Muscle layer of colon (tissue), 2 donors: ENCODE results near the gene ACP2.

ENCODE experiments used
- H3K27ac ChIP-seq: one replicate; pipeline ENCODE4 v1.7.0; 2013; ENCODE audit warnings: low read depth, mild to moderate bottlenecking, low read length, moderate library complexity
- H3K27me3 ChIP-seq, 2 donors: one replicate each; pipeline ENCODE4 v1.7.0; 2013; ENCODE audit warnings: low read length in 2 of 2, mild to moderate bottlenecking in 2 of 2; ENCODE audit not compliant: insufficient read depth in 2 of 2, control insufficient read depth in 1 of 2
- H3K36me3 ChIP-seq: one replicate; pipeline ENCODE4 v1.7.0; 2013; ENCODE audit warnings: mild to moderate bottlenecking, low read length; ENCODE audit not compliant: insufficient read depth
- H3K4me1 ChIP-seq: one replicate; pipeline ENCODE4 v1.7.0; 2013; ENCODE audit warnings: mild to moderate bottlenecking, low read length; ENCODE audit not compliant: insufficient read depth
- H3K4me3 ChIP-seq, 2 donors: one replicate each; pipeline ENCODE4 v1.7.0; 2013; ENCODE audit warnings: low read length in 2 of 2, low read depth in 1 of 2, mild to moderate bottlenecking in 1 of 2, moderate library complexity in 1 of 2
- H3K9ac ChIP-seq: one replicate; pipeline ENCODE4 v1.7.0; 2013; ENCODE audit warnings: low read length
- H3K9me3 ChIP-seq: one replicate; pipeline ENCODE4 v1.7.0; 2013; ENCODE audit warnings: mild to moderate bottlenecking, low read length
- donor health status: abdominal sarcoma.
- donor health status: Adenocarcinoma of cecum.

The ACP2 gene

DNA sequence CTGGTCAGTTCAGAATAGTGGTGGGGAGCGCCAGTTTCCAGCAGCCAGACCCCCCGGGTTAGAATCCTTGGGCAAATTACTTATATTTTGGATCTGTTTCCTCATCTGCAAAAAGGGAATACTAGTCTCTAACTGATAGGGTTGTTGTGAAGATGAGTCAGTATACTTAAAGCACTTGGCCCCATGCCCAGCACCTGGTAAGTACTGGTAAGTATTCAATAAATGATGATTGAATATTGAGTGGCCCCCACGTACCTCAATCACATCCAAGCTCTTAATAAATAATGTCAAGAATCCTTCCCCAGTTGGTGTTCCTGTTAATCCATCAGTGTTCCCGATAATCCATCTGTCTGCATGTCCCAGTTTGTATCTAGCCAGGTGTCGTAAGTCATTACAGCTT lies 12.1 kb downstream of the ACP2 start:
- Histone ChIP-seq H3K27ac (no peak overlapping the region), H3K36me3 (peaks cover 49% of the 10 kb centered on the region), H3K9ac (no peak overlapping the region)

DNA sequence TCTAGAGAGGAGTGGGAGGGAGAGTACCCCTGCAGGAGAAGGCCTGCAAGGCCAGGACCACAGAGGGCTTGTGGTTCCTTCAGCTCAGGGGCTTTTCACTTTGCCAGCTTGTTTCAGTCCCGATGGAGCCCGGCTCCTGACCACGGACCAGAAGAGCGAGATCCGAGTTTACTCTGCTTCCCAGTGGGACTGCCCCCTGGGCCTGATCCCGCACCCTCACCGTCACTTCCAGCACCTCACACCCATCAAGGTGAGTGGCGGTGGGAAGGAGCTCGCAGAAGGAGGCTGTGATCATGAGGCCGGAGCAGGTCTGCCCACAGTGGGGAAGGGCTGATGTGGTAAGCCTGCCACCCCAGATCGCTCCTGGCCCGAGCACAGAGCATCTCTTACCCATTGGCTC lies 13.5 kb downstream of the ACP2 start:
- H3K27me3 ChIP-seq = no peaks in the 10 kb centered on the region
- peak overlapping the region in 1 of 2 donors; percentile 11 for H3K4me3 ChIP-seq
- no peaks in the 10 kb centered on the region for H3K9me3 ChIP-seq
- no peak overlapping the region for H3K27ac ChIP-seq
- H3K36me3 ChIP-seq = peaks cover 40% of the 10 kb centered on the region
- H3K4me1 ChIP-seq = peaks cover 4% of the 10 kb centered on the region
- H3K9ac ChIP-seq = no peak overlapping the region

More for the DNA sequence above, 12.1 kb downstream of the ACP2 start:
- Histone ChIP-seq H3K4me3 (no peak overlapping the region), H3K4me1 (peaks cover 4% of the 10 kb centered on the region), H3K9me3 (no peaks in the 10 kb centered on the region), H3K27me3 (no peaks in the 10 kb centered on the region)

DNA sequence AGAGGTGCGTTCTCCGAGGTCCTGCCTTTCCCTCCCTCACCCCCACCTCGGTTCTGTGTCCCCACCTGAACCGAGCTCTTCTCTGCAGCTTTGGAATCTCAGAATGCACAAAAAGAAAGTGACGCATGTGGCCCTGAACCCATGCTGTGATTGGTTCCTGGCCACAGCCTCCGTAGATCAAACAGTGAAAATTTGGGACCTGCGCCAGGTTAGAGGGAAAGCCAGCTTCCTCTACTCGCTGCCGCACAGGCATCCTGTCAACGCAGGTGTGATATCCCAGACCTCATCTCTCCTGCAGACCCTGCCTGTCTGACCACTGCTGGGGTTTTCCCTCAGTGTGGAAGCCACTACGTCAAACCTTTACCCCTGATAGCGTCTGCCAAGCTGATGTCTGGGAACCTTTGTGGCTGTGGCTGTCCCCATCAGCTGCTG lies 13.9 kb downstream of the ACP2 start:
- Histone ChIP-seq H3K27ac (no peak overlapping the region), H3K27me3 (no peaks in the 10 kb centered on the region), H3K9ac (no peak overlapping the region), H3K4me3 (peak overlapping the region in 1 of 2 donors; percentile 11), H3K4me1 (peaks cover 4% of the 10 kb centered on the region), H3K36me3 (peaks cover 35% of the 10 kb centered on the region), H3K9me3 (no peaks in the 10 kb centered on the region)

DNA sequence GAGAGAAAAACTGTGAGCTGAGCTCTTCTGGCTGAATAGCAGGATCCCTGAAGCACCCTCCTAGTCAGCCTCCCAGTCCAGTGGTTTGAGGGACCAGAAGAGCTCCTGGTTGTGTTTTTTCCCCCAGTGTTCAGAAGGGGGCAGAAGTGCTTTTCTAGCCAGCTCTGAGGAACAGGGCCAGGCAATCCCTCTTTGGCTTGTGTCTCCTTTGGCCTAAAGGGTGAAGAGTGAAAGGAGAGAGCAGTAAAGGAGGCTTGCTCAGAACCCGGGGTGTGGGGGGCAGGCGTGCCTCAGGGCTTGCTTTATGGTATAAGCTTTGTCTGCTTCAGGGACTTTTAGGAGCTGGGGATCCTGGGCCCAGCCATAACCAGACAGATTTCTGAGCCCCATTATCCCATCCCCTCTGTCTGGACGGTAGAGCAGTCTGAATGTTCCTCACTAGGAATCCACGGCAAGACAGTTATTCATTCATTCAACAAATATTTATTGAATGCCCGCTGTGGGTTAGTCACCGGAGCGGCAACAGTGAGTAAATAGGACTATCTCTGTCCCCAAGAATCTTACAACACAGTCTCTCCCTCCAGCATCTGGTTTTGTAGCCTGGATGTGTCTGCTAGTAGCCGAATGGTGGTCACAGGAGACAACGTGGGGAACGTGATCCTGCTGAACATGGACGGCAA lies 14.5 kb downstream of the ACP2 start:
- H3K27ac ChIP-seq = no peak overlapping the region
- H3K9me3 ChIP-seq = no peaks in the 10 kb centered on the region

DNA sequence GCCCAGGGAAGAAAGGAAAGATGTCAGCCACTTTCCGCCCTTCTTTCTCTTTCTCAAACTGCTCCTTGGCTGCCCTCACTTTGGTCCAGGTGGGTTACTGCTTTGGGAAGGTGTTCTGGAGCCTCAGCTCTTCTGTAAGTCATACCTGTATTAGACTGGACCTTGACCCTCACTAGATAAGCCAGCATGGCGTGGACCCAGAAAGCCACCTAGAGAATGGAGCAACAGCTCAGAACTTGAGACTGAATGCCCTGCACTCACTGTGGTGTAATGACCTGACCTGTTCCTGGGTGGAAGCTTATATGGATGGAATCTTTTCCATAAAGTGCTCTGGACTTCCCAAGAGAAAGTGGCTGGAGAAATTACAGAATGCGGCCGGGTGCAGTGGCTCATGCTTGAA lies 15.6 kb downstream of the ACP2 start:
- Histone ChIP-seq H3K4me3 (no peak overlapping the region), H3K9ac (no peak overlapping the region), H3K27ac (no peak overlapping the region), H3K4me1 (peaks cover 4% of the 10 kb centered on the region), H3K27me3 (no peaks in the 10 kb centered on the region), H3K36me3 (peaks cover 28% of the 10 kb centered on the region), H3K9me3 (no peaks in the 10 kb centered on the region)

More for the DNA sequence above, 14.5 kb downstream of the ACP2 start:
- Histone ChIP-seq H3K27me3 (no peaks in the 10 kb centered on the region), H3K4me3 (peak overlapping the region in 1 of 2 donors; percentile 11), H3K4me1 (peaks cover 4% of the 10 kb centered on the region), H3K9ac (no peak overlapping the region), H3K36me3 (peaks cover 29% of the 10 kb centered on the region)

DNA sequence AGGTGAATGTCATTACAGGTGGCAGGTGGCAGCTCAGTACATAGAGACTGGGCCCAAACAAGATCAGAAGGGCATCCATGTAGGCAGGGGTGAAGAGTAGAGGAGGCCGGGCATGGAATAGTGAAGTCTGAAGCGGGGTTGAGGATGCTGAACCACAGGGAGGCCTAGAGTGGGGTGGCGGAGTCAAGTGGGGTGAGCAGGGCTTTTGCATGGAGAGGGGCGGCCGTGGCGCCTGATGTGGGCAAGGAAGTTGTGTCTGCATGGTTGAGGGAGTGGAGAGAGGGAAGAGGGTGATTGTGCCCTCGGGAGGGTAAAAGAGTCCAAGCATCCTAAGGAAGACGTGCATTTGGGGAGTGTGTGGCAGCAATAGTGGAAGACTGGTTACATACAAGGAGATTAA lies 19.5 kb downstream of the ACP2 start:
- Histone ChIP-seq H3K9ac (no peak overlapping the region), H3K4me1 (no peaks in the 10 kb centered on the region), H3K27me3 (no peaks in the 10 kb centered on the region), H3K9me3 (no peaks in the 10 kb centered on the region), H3K27ac (no peak overlapping the region), H3K4me3 (no peak overlapping the region), H3K36me3 (peaks cover 27% of the 10 kb centered on the region)

DNA sequence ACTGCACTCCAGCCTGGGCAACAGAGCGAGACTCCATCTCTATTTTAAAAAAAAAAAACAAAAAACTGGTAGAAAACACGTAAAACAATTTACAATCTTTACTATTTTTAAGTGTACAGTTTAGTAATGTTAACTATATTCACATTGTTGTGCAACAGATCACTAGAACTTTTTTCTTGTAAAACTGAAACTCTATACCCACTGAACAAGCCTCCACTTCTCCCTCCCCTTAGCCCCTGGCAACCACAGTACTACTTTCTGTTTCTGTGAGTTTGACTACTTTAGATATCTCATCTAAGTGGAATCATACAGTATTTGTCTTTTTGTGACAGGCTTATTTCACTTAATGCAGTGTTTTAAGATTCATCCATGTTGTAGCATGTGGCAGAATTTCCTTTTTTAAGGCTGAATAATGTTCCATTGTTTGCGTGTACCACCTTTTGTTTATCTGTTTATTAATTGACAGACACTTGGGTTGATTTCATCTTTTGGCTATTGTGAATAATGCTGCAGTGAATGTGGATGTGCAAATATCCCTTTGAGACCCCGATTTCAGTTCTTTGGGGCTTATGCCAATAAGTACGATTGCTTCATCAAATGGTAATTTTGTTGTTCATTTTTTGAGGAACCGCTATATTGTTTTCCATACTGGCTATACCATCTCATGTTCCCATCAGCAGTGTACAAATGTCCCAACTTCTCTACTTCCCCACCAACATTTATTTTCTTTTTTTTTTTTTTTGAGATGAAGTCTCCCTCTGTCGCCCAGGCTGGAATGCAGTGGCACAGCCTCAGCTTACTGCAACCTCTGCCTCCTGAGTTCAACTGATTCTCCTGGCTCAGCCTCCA lies 22.8 kb downstream of the ACP2 start:
- H3K27me3 ChIP-seq = no peaks in the 10 kb centered on the region
- no peaks in the 10 kb centered on the region for H3K9me3 ChIP-seq
- no peak overlapping the region for H3K27ac ChIP-seq
- peaks cover 19% of the 10 kb centered on the region for H3K36me3 ChIP-seq
- no peak overlapping the region for H3K4me3 ChIP-seq
- no peaks in the 10 kb centered on the region for H3K4me1 ChIP-seq
- H3K9ac ChIP-seq = no peak overlapping the region

DNA sequence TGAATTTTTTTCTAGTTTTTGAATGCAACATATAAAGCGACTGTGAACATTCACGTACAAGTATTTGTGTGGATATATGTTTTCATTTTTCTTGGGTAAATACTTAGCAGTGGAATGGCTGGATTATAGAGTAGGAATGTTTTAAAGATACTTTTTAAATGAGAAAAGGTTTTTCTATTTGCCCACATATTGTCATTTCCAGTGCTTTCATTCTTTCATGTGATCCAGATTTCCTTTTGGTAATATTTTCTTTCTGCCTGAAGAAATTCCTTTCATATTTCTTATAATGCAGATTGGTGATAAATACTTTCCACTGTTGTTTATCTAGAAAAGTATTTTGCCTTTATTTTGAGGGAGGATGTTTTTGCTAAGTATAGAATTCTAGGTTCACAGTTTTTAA lies 25.9 kb downstream of the ACP2 start:
- Histone ChIP-seq H3K4me1 (peaks cover 7% of the 10 kb centered on the region), H3K9ac (no peak overlapping the region), H3K4me3 (no peak overlapping the region), H3K9me3 (no peaks in the 10 kb centered on the region), H3K36me3 (peaks cover 30% of the 10 kb centered on the region), H3K27me3 (no peaks in the 10 kb centered on the region), H3K27ac (no peak overlapping the region)

DNA sequence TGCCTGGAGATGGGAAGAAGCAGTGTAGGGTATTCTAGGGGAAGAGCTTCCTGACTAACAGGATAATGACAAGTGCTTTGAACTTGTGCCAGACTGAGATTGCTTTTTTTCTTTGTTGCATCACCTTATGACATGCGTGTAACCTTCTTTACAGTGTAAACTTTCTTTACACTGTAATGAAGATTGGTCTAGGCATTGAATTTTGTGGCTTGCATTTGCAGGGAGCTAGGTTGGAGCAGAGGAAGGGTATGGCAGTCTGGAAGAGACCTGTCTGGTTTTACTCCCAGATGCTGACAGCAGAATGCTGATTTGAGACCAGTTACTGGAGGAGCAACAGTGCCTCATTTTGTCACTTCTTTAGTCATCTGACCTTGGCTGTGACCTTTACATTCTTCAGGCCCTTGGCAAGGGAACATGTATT lies 28.2 kb downstream of the ACP2 start:
- Histone ChIP-seq H3K36me3 (peaks cover 20% of the 10 kb centered on the region), H3K4me1 (peaks cover 18% of the 10 kb centered on the region), H3K9me3 (no peaks in the 10 kb centered on the region), H3K9ac (no peak overlapping the region), H3K27me3 (no peaks in the 10 kb centered on the region), H3K4me3 (no peak overlapping the region), H3K27ac (no peak overlapping the region)

DNA sequence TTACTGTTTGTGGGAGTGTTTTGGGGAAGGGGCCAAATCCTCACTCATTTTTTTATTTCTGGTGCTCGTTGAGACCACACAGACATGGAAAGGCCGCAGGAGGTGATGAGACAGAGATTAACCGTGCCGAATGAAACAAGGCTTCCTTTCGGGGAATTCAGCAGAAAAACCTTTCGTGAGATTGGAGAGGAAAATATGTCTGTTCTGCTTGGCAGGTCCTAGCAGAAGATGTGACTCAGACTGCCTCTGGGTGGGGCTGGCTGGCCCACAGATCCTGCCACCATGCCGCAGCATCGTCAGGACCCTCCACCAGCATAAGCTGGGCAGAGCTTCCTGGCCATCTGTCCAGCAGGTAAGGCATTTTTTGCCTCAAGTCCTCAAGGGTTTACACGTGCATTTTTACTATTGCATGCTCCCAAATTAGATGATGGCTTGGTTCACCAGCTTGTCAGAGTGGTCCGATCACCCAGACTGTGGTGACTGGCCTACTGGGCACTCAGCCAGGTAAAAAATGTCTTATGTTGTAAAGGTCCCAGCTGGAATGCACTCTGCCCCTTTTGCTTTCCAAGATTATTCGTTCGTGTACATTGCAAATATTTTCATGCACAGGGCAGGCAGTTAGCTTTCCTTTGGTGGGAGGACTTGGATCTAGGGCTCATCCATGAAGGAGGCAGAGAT lies 32.4 kb downstream of the ACP2 start:
- peaks cover 20% of the 10 kb centered on the region for H3K36me3 ChIP-seq
- no peaks in the 10 kb centered on the region for H3K9me3 ChIP-seq
- peaks cover 18% of the 10 kb centered on the region for H3K4me1 ChIP-seq
- no peaks in the 10 kb centered on the region for H3K27me3 ChIP-seq
- peak overlapping the region; percentile 78 to 80 for H3K4me3 ChIP-seq
- H3K9ac ChIP-seq = peak overlapping the region; percentile 65
- H3K27ac ChIP-seq = peak overlapping the region; percentile 100

DNA sequence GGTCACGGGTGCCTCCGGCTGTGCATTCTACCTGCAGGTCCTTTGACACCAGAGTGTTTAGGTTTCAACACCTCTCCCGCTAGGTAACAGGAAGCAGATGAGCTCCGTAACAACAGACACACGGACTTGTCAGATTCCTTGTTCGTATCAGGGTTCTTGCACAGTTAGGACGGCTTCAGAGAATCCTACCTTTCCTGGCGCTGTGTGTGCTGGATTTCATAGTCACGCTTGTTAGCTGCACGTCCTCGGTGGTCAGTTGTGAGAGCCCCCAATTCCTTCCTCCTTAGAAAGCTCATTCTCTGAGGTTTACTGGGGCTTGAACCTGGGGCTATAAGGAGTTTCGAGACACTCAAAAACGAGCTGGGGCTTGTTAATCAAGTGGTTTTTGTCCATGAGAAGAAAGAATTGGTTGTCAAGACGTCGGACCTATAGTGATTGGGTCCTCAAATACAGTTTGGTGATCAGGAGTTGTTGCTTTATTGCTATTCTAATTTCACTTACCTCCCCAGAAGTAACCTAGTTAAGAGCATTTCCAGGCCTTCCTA lies 33.2 kb downstream of the ACP2 start:
- Histone ChIP-seq H3K9me3 (no peaks in the 10 kb centered on the region), H3K4me3 (peak overlapping the region; percentile 78 to 80), H3K9ac (peak overlapping the region; percentile 65), H3K4me1 (peaks cover 18% of the 10 kb centered on the region), H3K27ac (peak overlapping the region; percentile 100), H3K27me3 (no peaks in the 10 kb centered on the region), H3K36me3 (peaks cover 16% of the 10 kb centered on the region)
